Measurements from ENCODE around the gene REX1BD. TPM values are rescaled to one million over a fixed set of nuclear protein-coding genes. Genes with fewer than 3 reads are reported as not detected.

Gene REX1BD
- total and polyA plus RNA-seq, 10 of the 15 experiments (the other 5 are each of a cell fraction or from before 2014, with no cell fraction given), result 1.1 to 101 (median 35.0) TPM

GRCh38 chr19:18557411-18558201, 31.0 kb upstream of the REX1BD start, which contains the start of gene KXD1 (continued):
- TF ChIP-seq POLR2AphosphoS5 (IDR thresholded peaks at IDR 0.05; ENCODE audit: low read length) (peak; percentile 81), CBFB (IDR thresholded peaks at IDR 0.05; ENCODE audit: low read depth) (peak; percentile 54; the same call in 1 of the 2 replicates), NFIC (IDR thresholded peaks at IDR 0.05; ENCODE audit: low read depth, low read length) (no peak), SIX5 (IDR thresholded peaks at IDR 0.05; ENCODE audit: low read depth, low read length, severe bottlenecking) (peak; percentile 21), GATAD2B (conservative IDR thresholded peaks at IDR 0.05; ENCODE audit: low read depth) (0 out of 2 replicates have a peak, but pooled peaks have one; percentile 79), WRNIP1 (IDR thresholded peaks at IDR 0.05; ENCODE audit: borderline replicate concordance, low read depth, low read length) (peak; percentile 95; the same call in 1 of the 2 replicates), LARP7 (IDR thresholded peaks at IDR 0.05) (peak; percentile 63; the same call in 1 of the 2 replicates), ASH2L (IDR thresholded peaks at IDR 0.05; ENCODE audit: borderline replicate concordance, low read depth) (0 out of 2 replicates have a peak, but pooled peaks have one; percentile 46), CHD2 (IDR thresholded peaks at IDR 0.05; ENCODE audit: borderline replicate concordance, low read depth, low read length) (0 out of 2 replicates have a peak, but pooled peaks have one; percentile 49), YY1 (IDR thresholded peaks at IDR 0.05; ENCODE audit: low read depth, low read length) (peak; percentile 55; the same call in 1 of the 2 replicates), TCF3 (IDR thresholded peaks at IDR 0.05; ENCODE audit: borderline replicate concordance, insufficient read depth, low read depth, low read length) (peak; percentile 81; the same call in 1 of the 2 replicates), USF1 (IDR thresholded peaks at IDR 0.05; ENCODE audit: borderline replicate concordance, extremely low read length, insufficient read depth, low read depth, low read length) (peak; percentile 30), CUX1 (IDR thresholded peaks at IDR 0.05; ENCODE audit: insufficient replicate concordance, low read depth, low read length) (no peak), RUNX3 (IDR thresholded peaks at IDR 0.05; ENCODE audit: low read length) (peak; percentile 36; the same call in 1 of the 2 replicates), CEBPZ (IDR thresholded peaks at IDR 0.05; ENCODE audit: low read depth, low read length) (no peak), BHLHE40 (IDR thresholded peaks at IDR 0.05; ENCODE audit: borderline replicate concordance in 1 of 2, low read depth in 2 of 2, low read length in 1 of 2) (peak; percentile 72 to 90), ZNF622 (IDR thresholded peaks at IDR 0.05) (no peak), ZBED1 (IDR thresholded peaks at IDR 0.05; ENCODE audit: borderline replicate concordance) (peak; percentile 86; the same call in 1 of the 2 replicates), PAX8 (IDR thresholded peaks at IDR 0.05) (peak; percentile 3; the same call in 1 of the 2 replicates), DPF2 (IDR thresholded peaks at IDR 0.05) (no peak), NBN (IDR thresholded peaks at IDR 0.05) (peak; percentile 84)

Data from GM12878 (cell line).